GM12878 (cell line): Measurements from ENCODE around the gene C19orf44.

ENCODE experiments used
- FOS ChIP-seq: IDR thresholded peaks from 3 replicates; pipeline ENCODE4 v1.6.1; 2011; ENCODE audit warnings: borderline replicate concordance; ENCODE audit not compliant: insufficient read length; ENCODE audit errors: extremely low read depth
- MYC ChIP-seq: IDR thresholded peaks from 2 replicates; pipeline ENCODE4 v1.6.1; 2011; ENCODE audit warnings: mild to moderate bottlenecking, low read length, moderate library complexity, inconsistent platforms; ENCODE audit not compliant: insufficient read depth, insufficient replicate concordance, insufficient read length, severe bottlenecking
- POLR2A ChIP-seq: IDR thresholded peaks from 2 replicates; pipeline ENCODE4 v1.6.1; 2011; ENCODE audit warnings: low read depth, mild to moderate bottlenecking, low read length
- ZZZ3 ChIP-seq: IDR thresholded peaks from 2 replicates; pipeline ENCODE4 v1.6.1; 2011; ENCODE audit warnings: low read depth; ENCODE audit not compliant: control insufficient read depth, insufficient read length
- TF ChIP-seq, protein P1 (sequence below): fragments of 450-650 bp; IDR thresholded peaks from 2 replicates; pipeline ENCODE4 v1.6.1; 2017; ENCODE audit warnings: mild to moderate bottlenecking
- TF ChIP-seq, protein P2 (sequence below): IDR thresholded peaks from 2 replicates; pipeline ENCODE4 v1.6.1; 2012; ENCODE audit warnings: low read depth, low read length, improper control_type of control experiment

DNA sequence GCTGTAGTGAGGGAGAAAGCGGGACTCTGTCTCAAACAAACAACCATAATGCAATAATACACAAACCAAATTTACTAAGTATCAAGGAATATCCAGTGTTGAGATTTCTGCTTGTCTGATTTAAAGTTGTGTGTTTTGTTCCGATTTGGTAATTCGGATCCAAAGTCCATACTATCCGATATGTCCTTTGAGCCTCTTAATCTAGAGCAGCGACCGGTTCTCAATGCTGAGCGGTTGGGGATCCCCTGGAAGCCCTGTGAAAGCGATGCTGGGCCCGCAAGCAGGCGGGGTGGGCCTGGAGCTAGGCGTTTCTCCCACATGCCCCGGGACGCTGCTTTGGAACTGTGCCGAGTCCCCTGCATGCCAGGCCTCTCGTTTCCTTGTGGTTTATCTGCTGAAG lies 20.2 kb downstream of the C19orf44 start:
- TF ChIP-seq ZZZ3 (no peak), MYC (no peak), POLR2A (no peak), FOS (no peak)
- TF ChIP-seq, protein P1, sequence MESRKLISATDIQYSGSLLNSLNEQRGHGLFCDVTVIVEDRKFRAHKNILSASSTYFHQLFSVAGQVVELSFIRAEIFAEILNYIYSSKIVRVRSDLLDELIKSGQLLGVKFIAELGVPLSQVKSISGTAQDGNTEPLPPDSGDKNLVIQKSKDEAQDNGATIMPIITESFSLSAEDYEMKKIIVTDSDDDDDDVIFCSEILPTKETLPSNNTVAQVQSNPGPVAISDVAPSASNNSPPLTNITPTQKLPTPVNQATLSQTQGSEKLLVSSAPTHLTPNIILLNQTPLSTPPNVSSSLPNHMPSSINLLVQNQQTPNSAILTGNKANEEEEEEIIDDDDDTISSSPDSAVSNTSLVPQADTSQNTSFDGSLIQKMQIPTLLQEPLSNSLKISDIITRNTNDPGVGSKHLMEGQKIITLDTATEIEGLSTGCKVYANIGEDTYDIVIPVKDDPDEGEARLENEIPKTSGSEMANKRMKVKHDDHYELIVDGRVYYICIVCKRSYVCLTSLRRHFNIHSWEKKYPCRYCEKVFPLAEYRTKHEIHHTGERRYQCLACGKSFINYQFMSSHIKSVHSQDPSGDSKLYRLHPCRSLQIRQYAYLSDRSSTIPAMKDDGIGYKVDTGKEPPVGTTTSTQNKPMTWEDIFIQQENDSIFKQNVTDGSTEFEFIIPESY, result no peak
- TF ChIP-seq, protein P2, sequence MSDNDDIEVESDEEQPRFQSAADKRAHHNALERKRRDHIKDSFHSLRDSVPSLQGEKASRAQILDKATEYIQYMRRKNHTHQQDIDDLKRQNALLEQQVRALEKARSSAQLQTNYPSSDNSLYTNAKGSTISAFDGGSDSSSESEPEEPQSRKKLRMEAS, result no peak
